H4 (cell line): ENCODE results near the gene WDR27. TPM values are rescaled to one million over a fixed set of nuclear protein-coding genes. Genes with fewer than 3 reads are reported as not detected.
"Not testable (repeated sequence)": the region's sequence is repeated elsewhere in the genome, so short reads cannot be mapped to it uniquely, and the experiment has no call there.

Source experiments
- DNase-seq: peaks from one replicate; pipeline ENCODE4 v3.0.0-alpha.2; 2015; ENCODE audit warnings: low spot score
- total RNA-seq: library from RNA; depleted of rRNA; stranded (reverse); fragments of >200 nt; shearing (Covaris generic); gene quantifications from 2 replicates; pipeline ENCODE4 v1.2.3, GENCODE V29; 2014

Gene WDR27
- total RNA-seq, 1 experiment from 2014 or later: 3.7 TPM

- no peak for DNase-seq
Observed at GRCh38 chr6:169529931-169530751, 171.7 kb downstream of the WDR27 start.

GRCh38 chr6:169528755-169529154, 173.1 kb downstream of the WDR27 start:
- DNase-seq: no peak

- no peak for DNase-seq
Observed at GRCh38 chr6:169527306-169527705, 174.5 kb downstream of the WDR27 start.

- DNase-seq: no peak
Observed at GRCh38 chr6:169521825-169522224, 180.0 kb downstream of the WDR27 start.

GRCh38 chr6:169520104-169520503, 181.7 kb downstream of the WDR27 start:
- DNase-seq: no peak

- DNase-seq: no peak
Observed at GRCh38 chr6:169518451-169518850, 183.4 kb downstream of the WDR27 start.

GRCh38 chr6:169513478-169514193, 188.2 kb downstream of the WDR27 start:
- DNase-seq: no peak

GRCh38 chr6:169511785-169512184, 190.0 kb downstream of the WDR27 start:
- DNase-seq: not testable (repeated sequence)

GRCh38 chr6:169510871-169511270, 191.0 kb downstream of the WDR27 start:
- DNase-seq: no peak

GRCh38 chr6:169508452-169508851, 193.4 kb downstream of the WDR27 start:
- DNase-seq: no peak

- no peak for DNase-seq
Observed at GRCh38 chr6:169503422-169504152, 198.2 kb downstream of the WDR27 start.

GRCh38 chr6:169502445-169502844, 199.4 kb downstream of the WDR27 start:
- DNase-seq: no peak

- DNase-seq: no peak
Observed at GRCh38 chr6:169501777-169502313, 200.0 kb downstream of the WDR27 start.

- DNase-seq: no peak
Observed at GRCh38 chr6:169501128-169501527, 200.7 kb downstream of the WDR27 start.

- no peak for DNase-seq
Observed at GRCh38 chr6:169500688-169501087, 201.1 kb downstream of the WDR27 start.

GRCh38 chr6:169499848-169500247, 202.0 kb downstream of the WDR27 start:
- DNase-seq: no peak

GRCh38 chr6:169498916-169499513, 202.8 kb downstream of the WDR27 start:
- DNase-seq: no peak

GRCh38 chr6:169495601-169496000, 206.2 kb downstream of the WDR27 start:
- no peak for DNase-seq

GRCh38 chr6:169494038-169494437, 207.8 kb downstream of the WDR27 start:
- no peak for DNase-seq

GRCh38 chr6:169491482-169491881, 210.3 kb downstream of the WDR27 start:
- no peak for DNase-seq

- no peak for DNase-seq
Observed at GRCh38 chr6:169490830-169491229, 211.0 kb downstream of the WDR27 start.

GRCh38 chr6:169490246-169490641, 211.6 kb downstream of the WDR27 start:
- no peak for DNase-seq
